Measurements from ENCODE around the gene MRPL52.
A peak's percentile ranks its signal among the peaks of the same experiment; 100 is the strongest.

Gene MRPL52

GRCh38 chr14:22882064-22882463 is 52.4 kb downstream of the MRPL52 start:
- DNase-seq (ENCODE audit: low read depth): no peak

- peak; percentile 7 for DNase-seq (ENCODE audit: low read depth)
Measured at GRCh38 chr14:22882529-22883172, 53.0 kb downstream of the MRPL52 start.

- DNase-seq (ENCODE audit: low read depth): no peak
Measured at GRCh38 chr14:22883173-22883976, 53.7 kb downstream of the MRPL52 start, which contains the start of gene REM2. REM2 (plus strand) TSS chr14:22883222; CDS start chr14:22883288, 66 bp downstream.

- no peak for DNase-seq (ENCODE audit: low read depth)
Measured at GRCh38 chr14:22884076-22884737, 54.5 kb downstream of the MRPL52 start.

Data from stromal cell of bone marrow (primary cell).